ENCODE data around the gene PLD4.

DNA sequence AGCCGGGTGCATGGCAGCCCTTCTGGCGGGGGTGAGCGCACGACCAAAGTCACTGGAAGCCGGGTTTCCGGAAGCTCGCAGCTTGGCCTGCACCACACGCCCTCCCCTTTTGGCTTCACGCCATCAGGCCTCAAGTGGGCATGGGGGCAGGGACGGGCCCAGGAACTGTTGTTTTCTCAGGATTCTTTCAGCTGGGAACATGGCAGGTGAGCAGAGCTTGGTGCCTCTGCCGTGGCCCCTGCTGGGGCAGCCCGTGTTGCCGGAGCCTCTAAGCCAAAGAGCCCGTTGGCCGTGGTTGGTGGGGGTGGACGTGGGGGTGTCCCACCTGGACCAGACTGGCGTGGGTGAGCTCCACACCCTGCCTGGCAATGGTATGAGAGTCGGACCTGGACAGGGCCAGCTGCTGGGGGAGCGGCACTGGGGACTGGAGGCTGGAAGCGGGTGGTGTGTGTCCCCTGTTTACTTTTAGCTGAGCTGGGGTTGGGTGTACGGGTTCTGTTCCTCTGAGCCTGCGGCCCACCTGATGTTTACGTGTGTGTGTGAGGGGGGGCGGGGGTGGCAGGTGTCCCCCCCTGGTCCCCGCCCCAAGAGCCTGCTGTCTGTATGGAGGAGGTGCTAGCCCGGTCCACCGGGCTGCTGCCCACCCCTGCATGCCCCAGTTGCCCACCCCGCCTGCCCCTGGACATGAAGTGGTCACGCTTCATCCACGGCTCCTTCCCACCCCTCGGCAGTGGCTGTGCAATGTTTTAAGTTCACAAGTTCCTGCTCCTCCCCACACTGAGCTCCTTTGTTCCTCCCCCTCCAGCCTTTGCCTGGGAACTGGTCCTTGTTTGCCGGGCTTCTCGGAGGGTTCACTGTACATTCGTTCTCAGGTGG, 28.7 kb upstream of the PLD4 start:
- TF ChIP-seq, protein P1, sequence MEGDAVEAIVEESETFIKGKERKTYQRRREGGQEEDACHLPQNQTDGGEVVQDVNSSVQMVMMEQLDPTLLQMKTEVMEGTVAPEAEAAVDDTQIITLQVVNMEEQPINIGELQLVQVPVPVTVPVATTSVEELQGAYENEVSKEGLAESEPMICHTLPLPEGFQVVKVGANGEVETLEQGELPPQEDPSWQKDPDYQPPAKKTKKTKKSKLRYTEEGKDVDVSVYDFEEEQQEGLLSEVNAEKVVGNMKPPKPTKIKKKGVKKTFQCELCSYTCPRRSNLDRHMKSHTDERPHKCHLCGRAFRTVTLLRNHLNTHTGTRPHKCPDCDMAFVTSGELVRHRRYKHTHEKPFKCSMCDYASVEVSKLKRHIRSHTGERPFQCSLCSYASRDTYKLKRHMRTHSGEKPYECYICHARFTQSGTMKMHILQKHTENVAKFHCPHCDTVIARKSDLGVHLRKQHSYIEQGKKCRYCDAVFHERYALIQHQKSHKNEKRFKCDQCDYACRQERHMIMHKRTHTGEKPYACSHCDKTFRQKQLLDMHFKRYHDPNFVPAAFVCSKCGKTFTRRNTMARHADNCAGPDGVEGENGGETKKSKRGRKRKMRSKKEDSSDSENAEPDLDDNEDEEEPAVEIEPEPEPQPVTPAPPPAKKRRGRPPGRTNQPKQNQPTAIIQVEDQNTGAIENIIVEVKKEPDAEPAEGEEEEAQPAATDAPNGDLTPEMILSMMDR (IDR thresholded peaks at IDR 0.05; ENCODE audit: poor library complexity): no peak
- TF ChIP-seq EZH2 (IDR thresholded peaks at IDR 0.05; ENCODE audit: borderline replicate concordance): no peak
- no peak for TF ChIP-seq EZH2phosphoT487 (IDR thresholded peaks at IDR 0.05; ENCODE audit: low read depth, severe bottlenecking, unreplicated experiment)
